Measurements from ENCODE around the gene LRRC61.
"Not testable (repeated sequence)": the region's sequence is repeated elsewhere in the genome, so short reads cannot be mapped to it uniquely, and the experiment has no call there.

Gene LRRC61

GRCh38 chr7:150322833-150323681, at the start of gene LRRC61, which contains the start of gene ACTR3C:
TSS of gene LRRC61 (plus strand) at chr7:150323355. CDS start at chr7:150336862, 13,507 bp downstream.
TSS of gene ACTR3C (minus strand) at chr7:150323545. CDS start at chr7:150295296, 28,249 bp downstream.
- peak; percentile 66 for DNase-seq

GRCh38 chr7:150276132-150276695, 46.9 kb upstream of the LRRC61 start:
- DNase-seq = peak; percentile 34

- DNase-seq = not testable (repeated sequence)
Measured at GRCh38 chr7:150278383-150278782, 44.8 kb upstream of the LRRC61 start.

- DNase-seq = not testable (repeated sequence)
Measured at GRCh38 chr7:150281681-150282403, 41.3 kb upstream of the LRRC61 start.

GRCh38 chr7:150283111-150283510, 40.0 kb upstream of the LRRC61 start:
- not testable (repeated sequence) for DNase-seq

- not testable (repeated sequence) for DNase-seq
Measured at GRCh38 chr7:150283608-150284007, 39.5 kb upstream of the LRRC61 start.

- peak; percentile 17 for DNase-seq
Measured at GRCh38 chr7:150285849-150286754, 37.1 kb upstream of the LRRC61 start.

- DNase-seq = not testable (repeated sequence)
Measured at GRCh38 chr7:150287815-150288214, 35.3 kb upstream of the LRRC61 start.

GRCh38 chr7:150288816-150289215, 34.3 kb upstream of the LRRC61 start:
- DNase-seq = not testable (repeated sequence)

- not testable (repeated sequence) for DNase-seq
Measured at GRCh38 chr7:150290317-150290716, 32.8 kb upstream of the LRRC61 start.

GRCh38 chr7:150295027-150295426, 28.1 kb upstream of the LRRC61 start:
- not testable (repeated sequence) for DNase-seq

GRCh38 chr7:150295614-150296013, 27.5 kb upstream of the LRRC61 start:
- DNase-seq = not testable (repeated sequence)

- not testable (repeated sequence) for DNase-seq
Measured at GRCh38 chr7:150296802-150297201, 26.4 kb upstream of the LRRC61 start.

GRCh38 chr7:150297978-150298377, 25.2 kb upstream of the LRRC61 start:
- not testable (repeated sequence) for DNase-seq

- DNase-seq = not testable (repeated sequence)
Measured at GRCh38 chr7:150302908-150303310, 20.2 kb upstream of the LRRC61 start.

GRCh38 chr7:150304499-150305258, 18.5 kb upstream of the LRRC61 start:
- DNase-seq = not testable (repeated sequence)

- not testable (repeated sequence) for DNase-seq
Measured at GRCh38 chr7:150305259-150305902, 17.8 kb upstream of the LRRC61 start.

GRCh38 chr7:150305903-150306284, 17.3 kb upstream of the LRRC61 start:
- not testable (repeated sequence) for DNase-seq

GRCh38 chr7:150306377-150306776, 16.8 kb upstream of the LRRC61 start:
- not testable (repeated sequence) for DNase-seq

GRCh38 chr7:150307129-150307528, 16.0 kb upstream of the LRRC61 start:
- DNase-seq = no peak

GRCh38 chr7:150307904-150308303, 15.3 kb upstream of the LRRC61 start:
- no peak for DNase-seq
